ENCODE results near the gene CEP164.
"Not testable (repeated sequence)": the region's sequence is repeated elsewhere in the genome, so short reads cannot be mapped to it uniquely, and the experiment has no call there.

CEP164 gene

GRCh38 chr11:117443266-117444186, 115.9 kb downstream of the CEP164 start:
- DNase-seq: no peak

- DNase-seq: no peak
Measured at GRCh38 chr11:117444256-117444655, 116.6 kb downstream of the CEP164 start.

GRCh38 chr11:117444711-117445658, 117.3 kb downstream of the CEP164 start:
- DNase-seq: no peak

GRCh38 chr11:117449111-117449693, 121.5 kb downstream of the CEP164 start:
- DNase-seq: no peak

- DNase-seq: no peak
Measured at GRCh38 chr11:117453886-117454563, 126.4 kb downstream of the CEP164 start.

GRCh38 chr11:117454564-117454917, 126.9 kb downstream of the CEP164 start:
- no peak for DNase-seq

GRCh38 chr11:117456027-117456720, 128.5 kb downstream of the CEP164 start:
- peak; percentile 79 for DNase-seq

- DNase-seq: not testable (repeated sequence)
Measured at GRCh38 chr11:117456721-117457029, 129.0 kb downstream of the CEP164 start.

GRCh38 chr11:117457031-117457785, 129.6 kb downstream of the CEP164 start:
- no peak for DNase-seq

GRCh38 chr11:117457835-117458234, 130.2 kb downstream of the CEP164 start:
- no peak for DNase-seq

GRCh38 chr11:117458275-117459122, 130.8 kb downstream of the CEP164 start:
- peak; percentile 28 for DNase-seq

- no peak for DNase-seq
Measured at GRCh38 chr11:117459123-117459978, 131.7 kb downstream of the CEP164 start.

GRCh38 chr11:117459979-117460300, 132.3 kb downstream of the CEP164 start:
- DNase-seq: no peak

- no peak for DNase-seq
Measured at GRCh38 chr11:117461396-117462182, 133.9 kb downstream of the CEP164 start.

- DNase-seq: no peak
Measured at GRCh38 chr11:117462183-117462863, 134.7 kb downstream of the CEP164 start.

- no peak for DNase-seq
Measured at GRCh38 chr11:117462864-117463247, 135.2 kb downstream of the CEP164 start.

Data from activated CD4-positive, alpha-beta T cell treated with anti-CD3 and anti-CD28 coated beads, Interleukin-2, amount 50 U/mL, for 16 hours (primary cell).